HG02840 (cell line): ENCODE results near the gene ATP2B1.

ENCODE experiments used
- ATAC-seq: cut with Tn5 transposase; IDR thresholded peaks from one replicate; pipeline ENCODE4 v1.9.1; 2021; ENCODE audit warnings: mild to moderate bottlenecking, moderate library complexity, moderate number of reproducible peaks; ENCODE audit not compliant: unreplicated experiment, low FRiP score

ATP2B1 gene

DNA sequence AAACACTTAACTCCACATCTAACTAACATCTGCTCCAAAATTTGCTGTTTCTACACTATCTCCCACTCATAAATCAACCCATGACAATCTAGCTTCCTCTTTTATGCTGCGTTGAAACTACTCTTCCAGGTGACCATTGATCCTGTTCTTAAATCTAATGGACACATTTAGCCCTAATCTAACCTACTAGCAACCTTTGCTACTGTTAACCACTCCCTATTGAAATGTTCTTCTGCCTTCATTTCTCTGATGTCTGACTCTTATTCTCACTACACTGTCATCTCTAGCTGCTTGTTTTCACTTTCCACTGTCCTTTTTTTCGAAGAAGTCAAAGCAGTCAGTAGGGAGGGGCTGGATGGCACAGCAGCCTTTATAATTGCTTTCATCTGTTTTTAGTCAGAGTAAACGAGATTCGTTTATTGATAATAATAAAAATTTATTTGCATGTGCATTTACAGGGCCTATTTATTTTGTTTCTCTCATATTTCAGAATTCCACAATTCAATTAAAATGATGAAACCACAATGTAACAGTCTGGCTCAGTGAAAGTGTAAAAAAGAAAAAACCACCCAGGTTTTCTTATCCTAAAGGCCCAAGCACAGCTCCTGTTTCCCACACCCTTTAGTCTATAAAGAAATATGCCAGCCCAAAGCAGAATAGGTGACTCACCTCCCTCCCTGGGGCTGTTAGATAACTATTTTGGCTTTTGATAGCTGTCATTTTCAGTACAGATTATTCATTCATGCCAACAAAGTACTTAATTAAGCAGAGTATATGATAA, 44.9 kb downstream of the ATP2B1 start:
- ATAC-seq = peak; percentile 61

DNA sequence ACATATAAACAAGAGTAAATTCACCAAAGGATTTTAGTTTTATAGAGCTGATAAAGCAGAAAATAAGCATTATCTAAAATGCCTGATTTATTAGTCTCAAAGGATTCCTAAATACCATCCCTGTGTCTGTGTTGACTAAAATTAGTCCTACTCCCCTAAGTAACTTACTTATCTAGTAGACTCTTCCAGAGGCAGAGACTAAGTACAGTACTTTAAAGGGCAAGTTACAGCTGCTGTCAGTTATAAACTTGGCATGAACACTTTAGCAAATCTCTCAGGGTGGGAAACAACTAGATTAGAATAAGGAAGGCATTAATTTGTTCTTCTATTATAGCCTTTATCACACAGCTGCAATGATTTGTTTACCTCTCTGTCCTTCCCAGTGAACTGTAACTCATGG, 46.0 kb downstream of the ATP2B1 start:
- ATAC-seq = no peak

DNA sequence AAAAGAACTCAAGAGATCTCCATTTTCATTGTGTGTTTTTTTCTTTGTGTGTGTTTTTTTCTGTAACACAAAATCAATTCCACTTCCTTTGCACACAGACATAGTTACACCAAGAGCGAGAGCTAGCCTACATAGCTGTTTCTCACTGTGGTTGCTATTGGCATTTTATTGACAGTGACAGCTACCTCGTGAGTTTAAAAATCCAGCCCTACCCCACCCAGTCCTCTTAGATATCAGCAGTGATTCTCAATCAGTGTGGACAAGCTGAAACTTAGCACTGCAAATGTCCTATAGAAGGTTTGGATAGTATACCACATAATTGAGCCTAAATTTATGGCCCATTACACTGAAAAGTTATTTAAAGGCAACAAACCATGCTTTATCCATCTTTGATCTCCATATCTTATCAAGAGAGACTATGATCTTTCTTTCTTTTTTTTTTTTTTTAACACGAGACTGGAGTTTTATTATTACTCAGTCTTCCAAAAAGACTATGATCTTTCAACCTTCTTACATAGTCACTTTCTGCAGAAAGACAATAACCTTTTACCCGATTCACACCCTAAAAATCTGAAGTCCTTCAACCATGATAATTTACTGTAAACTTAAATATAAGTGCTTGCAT, 46.8 kb downstream of the ATP2B1 start:
- no peak for ATAC-seq

DNA sequence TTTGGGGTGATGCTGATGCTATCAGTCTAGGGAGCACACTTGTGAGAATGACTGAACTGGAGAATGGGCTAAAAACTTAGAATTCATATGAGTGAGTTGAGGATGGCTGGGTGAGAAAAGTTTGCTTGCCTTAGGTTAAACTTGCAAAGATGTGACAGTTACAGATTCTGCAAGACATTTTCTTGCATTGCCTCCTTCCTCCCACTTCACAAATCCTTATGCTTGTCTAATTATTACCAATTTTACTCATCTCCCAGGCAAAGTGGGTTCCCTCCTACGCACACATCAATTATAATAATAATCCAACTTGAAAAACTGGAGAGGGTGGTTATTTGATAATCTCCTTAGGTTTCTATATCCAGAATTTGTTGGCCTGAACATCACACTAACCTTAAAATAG, 50.9 kb downstream of the ATP2B1 start:
- ATAC-seq = no peak

GRCh38 chr12:89657066-89657465, 51.6 kb downstream of the ATP2B1 start:
- ATAC-seq = no peak

- no peak for ATAC-seq
These were observed 52.8 kb downstream of the ATP2B1 start for GRCh38 chr12:89655841-89656240.

GRCh38 chr12:89651192-89651591, 57.4 kb downstream of the ATP2B1 start:
- no peak for ATAC-seq

GRCh38 chr12:89650239-89650638, 58.4 kb downstream of the ATP2B1 start:
- ATAC-seq = no peak

GRCh38 chr12:89649820-89650219, 58.8 kb downstream of the ATP2B1 start:
- no peak for ATAC-seq

- no peak for ATAC-seq
These were observed 59.5 kb downstream of the ATP2B1 start for GRCh38 chr12:89649139-89649538.

- ATAC-seq = no peak
These were observed 60.3 kb downstream of the ATP2B1 start for GRCh38 chr12:89648211-89648930.

- ATAC-seq = no peak
These were observed 63.2 kb downstream of the ATP2B1 start for GRCh38 chr12:89645434-89645833.

DNA sequence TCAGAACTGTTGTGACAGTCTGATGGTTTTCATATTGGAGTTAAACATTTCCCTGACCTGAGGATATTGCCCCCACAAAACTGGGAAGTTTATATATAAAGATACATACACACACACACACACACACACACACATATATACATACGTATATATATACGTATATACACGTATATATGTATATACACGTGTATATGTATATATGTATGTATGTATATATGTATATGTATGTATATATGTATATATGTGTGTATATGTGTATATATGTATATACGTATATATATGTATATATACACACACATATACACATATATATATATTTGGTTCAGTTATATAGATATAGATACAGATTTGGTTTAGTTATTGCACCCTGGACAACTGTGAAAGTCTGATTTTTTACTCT, 65.7 kb downstream of the ATP2B1 start:
- ATAC-seq = no peak

- ATAC-seq = no peak
These were observed 71.9 kb downstream of the ATP2B1 start for GRCh38 chr12:89636776-89637160.

GRCh38 chr12:89636052-89636775, 72.4 kb downstream of the ATP2B1 start:
- ATAC-seq = no peak

GRCh38 chr12:89634508-89634907, 74.1 kb downstream of the ATP2B1 start:
- no peak for ATAC-seq

DNA sequence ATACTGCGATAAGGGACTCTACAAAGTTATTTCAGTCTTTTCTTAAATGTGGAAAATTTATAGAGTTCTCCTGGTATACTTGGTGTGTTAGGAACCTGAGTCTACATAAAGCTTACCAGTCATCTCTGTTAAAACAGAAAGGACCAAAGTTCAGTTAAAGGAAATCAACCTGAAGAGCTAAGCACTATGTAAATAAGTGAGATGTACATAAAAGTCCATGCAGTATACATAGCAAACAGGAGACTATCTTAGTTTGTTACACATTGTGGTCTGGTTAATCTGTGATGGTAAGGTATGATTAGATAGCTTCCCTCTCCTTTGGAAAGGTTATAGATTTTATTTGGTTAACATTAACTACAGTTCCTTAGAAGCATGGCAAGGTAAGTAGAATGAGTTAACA, 75.9 kb downstream of the ATP2B1 start:
- no peak for ATAC-seq

- no peak for ATAC-seq
These were observed 86.5 kb downstream of the ATP2B1 start for GRCh38 chr12:89622115-89622514.

DNA sequence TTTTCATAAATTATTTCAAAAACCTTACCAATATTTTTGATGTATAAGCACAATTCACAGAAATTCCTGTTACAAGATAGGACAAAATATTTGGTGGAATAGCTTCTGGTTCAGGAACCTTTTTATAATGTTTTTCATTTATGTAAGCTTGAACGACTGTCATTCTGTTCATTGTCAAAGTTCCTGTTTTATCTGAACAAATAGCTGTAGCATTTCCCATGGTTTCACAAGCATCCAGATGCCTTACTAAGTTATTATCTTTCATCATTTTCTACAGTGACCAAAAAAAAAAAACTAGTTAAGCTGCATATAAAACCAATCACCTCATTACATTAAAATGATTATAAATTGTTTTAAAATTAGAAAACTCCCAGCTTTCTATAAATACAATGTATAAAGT, 87.1 kb downstream of the ATP2B1 start:
- ATAC-seq = no peak

DNA sequence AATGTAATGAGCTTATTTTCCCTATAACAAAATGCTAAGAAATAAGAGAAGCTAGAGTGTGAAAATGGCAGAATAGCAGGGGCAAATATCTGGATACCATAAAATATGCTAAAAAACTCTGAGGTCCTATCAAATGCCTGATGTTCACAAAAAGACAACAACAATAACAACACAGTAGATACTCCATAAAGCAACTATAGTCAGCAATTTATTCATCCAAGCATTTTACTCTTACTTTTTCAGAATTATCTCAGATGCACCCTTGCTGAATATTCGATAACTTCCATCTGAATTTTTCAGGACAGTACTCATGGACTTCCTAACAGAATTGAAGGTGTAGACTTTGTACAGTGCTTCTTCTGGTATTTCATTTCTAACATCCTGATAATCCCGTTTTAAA, 88.9 kb downstream of the ATP2B1 start:
- ATAC-seq = no peak
